ENCODE results near the gene ELN. TPM values are rescaled to one million over a fixed set of nuclear protein-coding genes. Genes with fewer than 3 reads are reported as not detected.

ELN gene
- total RNA-seq, 2 donors from 2014 or later: 1,484 to 3,836 TPM

GRCh38 chr7:74105992-74106391, 78.0 kb downstream of the ELN start:
- no peak for ATAC-seq (ENCODE audit: insufficient number of reproducible peaks, low FRiP score, low read depth)
- Histone ChIP-seq H3K9me3 (no peaks in the 10 kb centered on the region), H3K4me3 (no peak overlapping the region), H3K27ac (no peak overlapping the region), H3K4me1 (ENCODE audit: control insufficient read depth in 1 of 2, low read depth in 2 of 2) (no peaks in the 10 kb centered on the region), H3K27me3 (replicated peaks; ENCODE audit: insufficient read depth) (no peaks in the 10 kb centered on the region), H3K36me3 (peaks cover 32% of the 10 kb centered on the region)
- DNase-seq (ENCODE audit: low spot score): no peak
- TF ChIP-seq CTCF (IDR thresholded peaks at IDR 0.05): no peak

GRCh38 chr7:74106846-74107245, 78.9 kb downstream of the ELN start:
- Histone ChIP-seq H3K36me3 (peaks cover 38% of the 10 kb centered on the region), H3K4me3 (no peak overlapping the region), H3K27ac (no peak overlapping the region), H3K27me3 (replicated peaks; ENCODE audit: insufficient read depth) (no peaks in the 10 kb centered on the region), H3K4me1 (ENCODE audit: control insufficient read depth in 1 of 2, low read depth in 2 of 2) (no peaks in the 10 kb centered on the region), H3K9me3 (no peaks in the 10 kb centered on the region)
- ATAC-seq (ENCODE audit: insufficient number of reproducible peaks, low FRiP score, low read depth) (no peak), DNase-seq (ENCODE audit: low spot score) (no peak)
- no peak for TF ChIP-seq CTCF (IDR thresholded peaks at IDR 0.05)

GRCh38 chr7:74115326-74115725, 87.4 kb downstream of the ELN start:
- ATAC-seq (ENCODE audit: insufficient number of reproducible peaks, low FRiP score, low read depth): no peak
- Histone ChIP-seq H3K36me3 (peaks cover 24% of the 10 kb centered on the region), H3K27me3 (replicated peaks; ENCODE audit: insufficient read depth) (no peaks in the 10 kb centered on the region), H3K4me3 (no peak overlapping the region), H3K9me3 (no peaks in the 10 kb centered on the region), H3K27ac (no peak overlapping the region), H3K4me1 (ENCODE audit: control insufficient read depth in 1 of 2, low read depth in 2 of 2) (no peaks in the 10 kb centered on the region)
- no peak for DNase-seq (ENCODE audit: low spot score)
- no peak for TF ChIP-seq CTCF (IDR thresholded peaks at IDR 0.05)

GRCh38 chr7:74116356-74116755, 88.4 kb downstream of the ELN start:
- Histone ChIP-seq H3K36me3 (peaks cover 18% of the 10 kb centered on the region), H3K27ac (no peak overlapping the region), H3K9me3 (no peaks in the 10 kb centered on the region), H3K4me1 (ENCODE audit: control insufficient read depth in 1 of 2, low read depth in 2 of 2) (no peaks in the 10 kb centered on the region), H3K27me3 (replicated peaks; ENCODE audit: insufficient read depth) (no peaks in the 10 kb centered on the region), H3K4me3 (no peak overlapping the region)
- no peak for TF ChIP-seq CTCF (IDR thresholded peaks at IDR 0.05)
- no peak for ATAC-seq (ENCODE audit: insufficient number of reproducible peaks, low FRiP score, low read depth)
- no peak for DNase-seq (ENCODE audit: low spot score)

Other genes with a start within 250 kb of the ELN start
- gene CLDN4, start 197.2 kb upstream of the ELN start, total RNA-seq: under 1 TPM in 1 of 2 donors, not detected in 1; 0.99 TPM
- gene METTL27, start 185.7 kb upstream of the ELN start, total RNA-seq: 1 to 10 TPM in 1 of 2 donors, not detected in 1; 1.2 TPM
- gene TMEM270, start 167.0 kb upstream of the ELN start, total RNA-seq: not detected
- gene LIMK1, start 55.6 kb downstream of the ELN start, total RNA-seq: 10 to 100 TPM; 19.7 to 19.9 TPM
- gene EIF4H, start 146.2 kb downstream of the ELN start, total RNA-seq: 100 to 1,000 TPM; 210 to 244 TPM
- 10 to 100 TPM in 1 of 2 donors, 1 to 10 TPM in 1; 3.7 to 17.6 TPM for gene LAT2, start 181.8 kb downstream of the ELN start, total RNA-seq
- 10 to 100 TPM in 1 of 2 donors, 1 to 10 TPM in 1; 9.5 to 15.2 TPM for gene RFC2, start 226.2 kb downstream of the ELN start, total RNA-seq

Data from thoracic aorta (tissue), 2 donors.